K562 (cell line): ENCODE measurements around the gene RIMS3. TPM values are rescaled to one million over a fixed set of nuclear protein-coding genes. Genes with fewer than 3 reads are reported as not detected.
A peak's percentile ranks its signal among the peaks of the same experiment; 100 is the strongest.

Experiments
- ATAC-seq: fragments of 200-7000 bp; cut with Tn5 transposase; 3 replicates; pipeline ENCODE4 v1.9.1; 2020; ENCODE audit warnings: moderate library complexity
- Bru-seq: library from RNA; stranded (reverse); fragments of 400-500 nt; gene quantifications from one replicate; lab custom pipeline; 2021; lab: Mats Ljungman, UMichigan
- BruChase-seq, 2 experiments: library from RNA; stranded (reverse); fragments of 400-500 nt; gene quantifications; one replicate each; lab custom pipeline; 2021; lab: Mats Ljungman, UMichigan
- BruUV-seq: library from RNA; stranded (reverse); fragments of 400-500 nt; replicated peaks from 2 replicates; lab custom pipeline; 2021; lab: Mats Ljungman, UMichigan
- CTCF ChIA-PET: fragments of 300-600 bp; formaldehyde crosslinking; extraction: SDS; loops from one replicate; lab custom pipeline; 2021; ENCODE audit warnings: low intra/inter-chr PET ratio; lab: Yijun Ruan, JAX
- POLR2A ChIA-PET: fragments of 300-600, 350-650 bp; sonication (Branson Sonifier 250); formaldehyde crosslinking; extraction: SDS; loops from one replicate; lab custom pipeline; 2021; ENCODE audit warnings: antibody characterized with exemption, inconsistent platforms; lab: Yijun Ruan, JAX
- DNase-seq, 4 experiments: peaks; one replicate each; pipeline versions ENCODE4 v3.0.0 to v3.0.0-alpha.2; 2011 to 2018; ENCODE audit warnings: low spot score in 3 of 4, mixed read lengths in 3 of 4; ENCODE audit errors: extremely low read depth in 1 of 4
- FAIRE-seq: peaks from 2 replicates; lab custom pipeline; 2011; peaks lifted over from hg19 to GRCh38; lab: Jason Lieb, UNC
- H2AFZ ChIP-seq: 2 replicates; pipeline ENCODE4 v1.6.0; 2011; ENCODE audit warnings: low read depth, low read length, control low read depth, inconsistent platforms
- H3K27ac ChIP-seq: fragments of 200-600 bp; 3 replicates; pipeline ENCODE4 v1.8.0; 2011; ENCODE audit warnings: low read depth, mild to moderate bottlenecking, control low read depth, inconsistent platforms, low read length, moderate library complexity, mixed read lengths; ENCODE audit errors: extremely low read depth
- H3K27me3 ChIP-seq, 2 experiments: fragments of 300-600 bp in 1 of 2; 2 replicates in 1 of 2; 3 replicates in 1 of 2; pipeline versions ENCODE4 v1.6.0 to v1.8.0; 2011; ENCODE audit warnings: inconsistent platforms in 2 of 2, low read length in 2 of 2, mild to moderate bottlenecking in 1 of 2, mixed read lengths in 1 of 2, moderate library complexity in 1 of 2; ENCODE audit not compliant: control insufficient read depth in 2 of 2, insufficient read depth in 2 of 2
- H3K36me3 ChIP-seq: fragments of 300-600 bp; 3 replicates; pipeline ENCODE4 v1.8.0; 2011; ENCODE audit warnings: mild to moderate bottlenecking, low read length, inconsistent platforms; ENCODE audit not compliant: control insufficient read depth, insufficient read depth
- H3K4me1 ChIP-seq, 2 experiments: fragments of 200-600 bp in 1 of 2; replicated peaks in 1 of 2; 2 replicates in 1 of 2; 3 replicates in 1 of 2; pipeline versions ENCODE4 v1.5.1 to v1.8.0; 2011; ENCODE audit warnings: inconsistent platforms in 2 of 2, low read length in 2 of 2, mild to moderate bottlenecking in 1 of 2, mixed read lengths in 1 of 2, moderate library complexity in 1 of 2; ENCODE audit not compliant: control insufficient read depth in 2 of 2, insufficient read depth in 2 of 2
- H3K4me2 ChIP-seq: 2 replicates; pipeline ENCODE4 v1.6.1; 2011; ENCODE audit warnings: low read length, control low read depth, inconsistent platforms, mixed read lengths; ENCODE audit not compliant: insufficient read depth
- H3K4me3 ChIP-seq: fragments of 200-600 bp; sonication (generic), shearing (Covaris generic); 2 replicates; pipeline ENCODE4 v1.5.1; 2016; ENCODE audit warnings: control low read depth, inconsistent platforms
- H3K79me2 ChIP-seq: fragments of 200-600 bp; 3 replicates; pipeline ENCODE4 v1.8.0; 2011; ENCODE audit warnings: low read length, inconsistent platforms; ENCODE audit not compliant: control insufficient read depth, insufficient read depth
- H3K9ac ChIP-seq, 2 experiments: 2 replicates each; pipeline versions ENCODE4 v1.6.0 to v1.6.1; 2011; ENCODE audit warnings: low read depth in 2 of 2, low read length in 2 of 2, control low read depth in 1 of 2, inconsistent platforms in 1 of 2, mild to moderate bottlenecking in 1 of 2, mixed read lengths in 1 of 2; ENCODE audit not compliant: insufficient read depth in 1 of 2
- H3K9me1 ChIP-seq: one replicate; pipeline ENCODE4 v1.6.0; 2011; ENCODE audit warnings: inconsistent platforms, mild to moderate bottlenecking, low read length, moderate library complexity; ENCODE audit not compliant: control insufficient read depth, insufficient read depth
- H3K9me3 ChIP-seq: replicated peaks from 2 replicates; pipeline ENCODE4 v1.5.1; 2011; ENCODE audit warnings: low read depth, low read length, inconsistent platforms; ENCODE audit not compliant: control insufficient read depth, insufficient read depth
- H4K20me1 ChIP-seq: replicated peaks from 2 replicates; pipeline ENCODE4 v1.6.1; 2011; ENCODE audit warnings: low read length, inconsistent platforms, mixed read lengths; ENCODE audit not compliant: control insufficient read depth, insufficient read depth
- SMARCA4 ChIP-seq: fragments of 450-650 bp; IDR thresholded peaks from 2 replicates; pipeline ENCODE4 v1.6.1; 2016
- WGBS: fragments of 100-300 bp; shearing (Covaris generic); methylation state at CpG from one replicate; pipeline ENCODE4 v1.1.6; 2016; ENCODE audit warnings: low coverage, mixed read lengths; ENCODE audit not compliant: insufficient coverage; ENCODE audit errors: missing lambda C conversion rate; 5-methylcytosine and 5-hydroxymethylcytosine counted together
- in situ Hi-C: fragments of 300-500 bp; cut with MboI; formaldehyde crosslinking; loops from 4 replicates; pipeline ENCODE4 v1.15.0; 2018; ENCODE audit warnings: inconsistent platforms, mixed read lengths
- intact Hi-C: fragments of 100-400 bp; cut with micrococcal nuclease; formaldehyde crosslinking; loops from 2 replicates; pipeline ENCODE4 v1.14.2; 2022
- long read RNA-seq, 3 experiments: library from polyadenylated mRNA in 2 of 3; library from RNA in 1 of 3; unstranded in 2 of 3; stranded (forward) in 1 of 3; transcript quantifications; one replicate each; pipeline ENCODE4 v2.0.0, GENCODE V29; 2019 to 2022
- polyA minus RNA-seq, 3 experiments: library from RNA; depleted of rRNA, polyadenylated mRNA; stranded (reverse); fragments of >200 nt; gene quantifications; 2 replicates each; pipeline ENCODE4 v1.2.3, GENCODE V29; 2011
- polyA plus RNA-seq, 8 experiments: library from polyadenylated mRNA; depleted of rRNA in 4 of 8; stranded (reverse) in 5 of 8; unstranded in 3 of 8; fragments of >200 nt; fragmentation: Nextera tagmentation in 2 of 8; fragmentation: Illumina TruSeq in 1 of 8; extraction: Ambion mirVana in 2 of 8; extraction: Trizol in 1 of 8; gene quantifications; 2 replicates each; pipeline versions ENCODE4 v1.2.1 to v1.2.3, GENCODE V29; 2011 to 2014; ENCODE audit warnings: inconsistent platforms in 1 of 8, missing spikeins in 1 of 8
- total RNA-seq, 7 experiments: library from RNA; depleted of rRNA in 6 of 7; stranded (reverse); fragments of >200 nt in 6 of 7; fragmentation: Illumina TruSeq in 2 of 7; extraction: Trizol in 2 of 7; gene quantifications; 2 replicates each; pipeline versions ENCODE4 v1.2.1 to v1.2.3, GENCODE V29; 2011 to 2021; ENCODE audit warnings: low replicate concordance in 1 of 7
- TF ChIP-seq, protein P1 (sequence below): fragments of 250-450 bp; sonication (Bioruptor Pico); IDR thresholded peaks from 2 replicates; pipeline ENCODE4 v1.5.0; 2020; ENCODE audit warnings: mild to moderate bottlenecking, borderline replicate concordance
- TF ChIP-seq, protein P2 (sequence below): sonication (generic); formaldehyde crosslinking; IDR thresholded peaks from 2 replicates; pipeline ENCODE4 v1.8.0; 2022; ENCODE audit warnings: mild to moderate bottlenecking, missing genetic modification reagents
- TF ChIP-seq, protein P3 (sequence below), 2 experiments: IDR thresholded peaks; 2 replicates each; pipeline ENCODE4 v1.6.1; 2011; ENCODE audit warnings: borderline replicate concordance in 1 of 2, control low read depth in 1 of 2, low read depth in 1 of 2, low read length in 1 of 2, mild to moderate bottlenecking in 1 of 2, mixed read lengths in 1 of 2, moderate library complexity in 1 of 2; ENCODE audit not compliant: insufficient read depth in 1 of 2, insufficient read length in 1 of 2, poor library complexity in 1 of 2, severe bottlenecking in 1 of 2; ENCODE audit errors: extremely low read depth in 1 of 2
- TF ChIP-seq, protein P4 (sequence below), 2 experiments: fragments of 450-650 bp; IDR thresholded peaks; 2 replicates each; pipeline ENCODE4 v1.6.1; 2018; ENCODE audit warnings: mild to moderate bottlenecking in 2 of 2, low read depth in 1 of 2; ENCODE audit not compliant: partially characterized antibody in 2 of 2

Gene RIMS3
- total RNA-seq (2011; cell fraction: chromatin; rRNA removed; ENCODE audit: low replicate concordance): 0.76 and 1.4 TPM in 2 replicates
- total RNA-seq (2011; cell fraction: nucleolus; rRNA removed): 0.66 and 0.67 TPM in 2 replicates
- 0.73 and 0.76 TPM in 2 replicates for total RNA-seq (2011; cell fraction: nucleoplasm; rRNA removed)
- total RNA-seq (2014; rRNA removed) (0.59 and 0.82 TPM in 2 replicates), total RNA-seq (2014; rRNA removed; fragmentation: Illumina TruSeq; extraction: Trizol) (0.69 and 0.77 TPM in 2 replicates), total RNA-seq (2015; rRNA removed; fragmentation: Illumina TruSeq; extraction: Trizol) (0.38 and 0.47 TPM in 2 replicates), total RNA-seq (2021) (1.2 and 1.3 TPM in 2 replicates), polyA plus RNA-seq (2011; rRNA removed) (0.78 and 1.2 TPM in 2 replicates), polyA plus RNA-seq (2014; fragmentation: Illumina TruSeq; extraction: Trizol) (0.71 and 0.75 TPM in 2 replicates), polyA plus RNA-seq (2014; fragmentation: Nextera tagmentation; extraction: Ambion mirVana) (under 1 TPM; 0.06 to 0.15 TPM), polyA plus RNA-seq (2014; rRNA removed) (0.43 and 0.45 TPM in 2 replicates), polyA minus RNA-seq (2011; rRNA and poly(A)+ RNA removed) (1.2 and 1.3 TPM in 2 replicates), Bru-seq, nascent RNA (percentile 32 among the genes with signal in this experiment), BruChase-seq, experiment 1, labeled RNA remaining after a 2-hour chase (percentile 30 among the genes with signal in this experiment), BruChase-seq, experiment 2, labeled RNA remaining after a 6-hour chase (percentile 34 among the genes with signal in this experiment)
- 0.97 and 1.3 TPM in 2 replicates for polyA plus RNA-seq (2011; cell fraction: cytosol; rRNA removed)
- 1.9 and 2.7 TPM in 2 replicates for polyA plus RNA-seq (2011; cell fraction: nucleus; rRNA removed)
- 0.66 and 1.9 TPM in 2 replicates for polyA plus RNA-seq (2012)
- 0.73 and 1.1 TPM in 2 replicates for polyA minus RNA-seq (2011; cell fraction: cytosol; rRNA and poly(A)+ RNA removed)
- 0.40 and 0.56 TPM in 2 replicates for polyA minus RNA-seq (2011; cell fraction: nucleus; rRNA and poly(A)+ RNA removed)
- long read RNA-seq, experiment 1, partial matches to known transcripts: 0 of 1 reads
- long read RNA-seq, experiment 1, other reads (novel, unspliced or antisense): 1 of 1 reads
- long read RNA-seq, experiment 2, full-length matches to known transcripts: 1 of 2 reads
- long read RNA-seq, experiment 2, partial matches to known transcripts: 0 of 2 reads
- long read RNA-seq, experiment 2, other reads (novel, unspliced or antisense): 1 of 2 reads
- long read RNA-seq, experiment 3: 0 reads

DNA sequence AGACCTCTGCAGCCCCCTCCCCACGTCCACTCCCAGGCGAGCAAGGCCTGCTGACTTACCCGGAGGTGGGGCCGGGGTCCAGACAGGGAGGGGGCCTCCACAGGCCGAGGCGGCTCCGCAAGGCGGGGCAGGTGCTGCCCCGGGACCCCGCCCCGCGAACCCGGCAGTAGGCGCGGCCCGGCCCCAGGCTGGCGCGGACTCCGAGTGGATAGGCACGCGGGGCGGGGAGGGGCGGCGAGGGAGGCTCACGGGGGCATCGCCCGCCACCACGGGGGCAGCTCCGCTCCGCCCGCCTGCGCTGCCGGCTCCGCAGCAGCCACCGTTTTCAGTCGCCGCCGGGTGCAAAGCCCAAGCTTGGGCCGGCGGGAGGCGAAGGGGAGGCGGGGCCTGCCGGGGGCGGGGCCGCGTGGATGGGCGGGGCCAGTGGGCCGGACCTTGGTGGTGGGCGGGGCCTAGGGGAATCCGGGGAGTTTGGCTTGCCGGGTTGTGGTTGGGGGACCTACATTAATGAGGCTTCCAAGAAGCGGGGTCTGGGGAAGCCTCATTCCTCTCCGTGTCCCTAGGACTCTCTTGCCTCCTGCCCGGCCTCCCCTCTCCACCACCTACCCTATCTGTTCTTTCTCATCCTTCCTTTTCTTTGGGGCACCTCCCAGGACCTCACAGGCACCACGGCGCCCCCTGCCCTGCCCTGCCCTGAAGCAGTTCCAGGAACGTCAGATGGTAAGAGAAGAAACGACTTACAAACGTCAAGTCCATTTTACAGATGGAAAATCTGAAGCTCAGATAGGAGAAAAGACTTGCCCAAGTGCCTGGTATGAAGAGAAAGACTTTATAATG is at the start of gene RIMS3:
RIMS3 (minus strand) TSS at position 348 of the 837 bp plus-strand sequence. CDS start 23,757 bp downstream, outside the sequence.
- ATAC-seq (peak; percentile 97), DNase-seq (peak; percentile 86 to 98 (median 98)), FAIRE-seq (peak; percentile 77)
- Histone ChIP-seq H3K4me1 (peaks cover 6 to 11% of the 10 kb centered on the region in 2 experiments; a peak in 2 of 5 replicates), H4K20me1 (peaks cover 4% of the 10 kb centered on the region; the same call in 1 of the 2 replicates), H3K4me3 (peak within 1 kb of the TSS; percentile 66), H3K27ac (no peak within 1 kb of the TSS), H3K4me2 (peak within 1 kb of the TSS; percentile 90), H3K9me1 (no peaks in the 10 kb centered on the region), H3K9ac (peak within 1 kb of the TSS; percentile 44 to 90), H3K27me3 (peaks cover 0 to 35% of the 10 kb centered on the region in 2 experiments; a peak in 3 of 5 replicates), H3K36me3 (no peaks in the 10 kb centered on the region), H3K79me2 (no peaks in the 10 kb centered on the region), H2AFZ (peak within 1 kb of the TSS; percentile 97), H3K9me3 (no peaks in the 10 kb centered on the region)
- ChIA-PET CTCF (interaction anchor here (0.6 kb wide), 1 partner anchor 74 kb away, joined by 5 read pairs; no protein-coding TSS in a partner anchor), POLR2A (interaction anchor here (0.6 to 1.6 kb wide), 3 partner anchors 24 to 138 kb away, joined by 3 read pairs; partner anchors contain the start of gene NFYC)
- intact Hi-C loops: loop anchor here (1.0 kb wide), 1 partner anchor 35 kb away; no protein-coding TSS in a partner anchor
- no TSS peak for BruUV-seq
- WGBS: under 1% methylated on average over 25 of the region's 59 CpGs
- in situ Hi-C loops: no loop called here
- TF ChIP-seq, protein P1, sequence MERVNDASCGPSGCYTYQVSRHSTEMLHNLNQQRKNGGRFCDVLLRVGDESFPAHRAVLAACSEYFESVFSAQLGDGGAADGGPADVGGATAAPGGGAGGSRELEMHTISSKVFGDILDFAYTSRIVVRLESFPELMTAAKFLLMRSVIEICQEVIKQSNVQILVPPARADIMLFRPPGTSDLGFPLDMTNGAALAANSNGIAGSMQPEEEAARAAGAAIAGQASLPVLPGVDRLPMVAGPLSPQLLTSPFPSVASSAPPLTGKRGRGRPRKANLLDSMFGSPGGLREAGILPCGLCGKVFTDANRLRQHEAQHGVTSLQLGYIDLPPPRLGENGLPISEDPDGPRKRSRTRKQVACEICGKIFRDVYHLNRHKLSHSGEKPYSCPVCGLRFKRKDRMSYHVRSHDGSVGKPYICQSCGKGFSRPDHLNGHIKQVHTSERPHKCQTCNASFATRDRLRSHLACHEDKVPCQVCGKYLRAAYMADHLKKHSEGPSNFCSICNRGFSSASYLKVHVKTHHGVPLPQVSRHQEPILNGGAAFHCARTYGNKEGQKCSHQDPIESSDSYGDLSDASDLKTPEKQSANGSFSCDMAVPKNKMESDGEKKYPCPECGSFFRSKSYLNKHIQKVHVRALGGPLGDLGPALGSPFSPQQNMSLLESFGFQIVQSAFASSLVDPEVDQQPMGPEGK (CRISPR knock-in tag): no peak
- TF ChIP-seq, protein P2, sequence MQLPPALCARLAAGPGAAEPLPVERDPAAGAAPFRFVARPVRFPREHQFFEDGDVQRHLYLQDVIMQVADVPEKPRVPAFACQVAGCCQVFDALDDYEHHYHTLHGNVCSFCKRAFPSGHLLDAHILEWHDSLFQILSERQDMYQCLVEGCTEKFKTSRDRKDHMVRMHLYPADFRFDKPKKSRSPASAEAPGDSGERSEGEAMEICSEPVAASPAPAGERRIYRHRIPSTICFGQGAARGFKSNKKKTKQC: 0 out of 2 replicates have a peak, but pooled peaks have one; percentile 10
- TF ChIP-seq, protein P3, sequence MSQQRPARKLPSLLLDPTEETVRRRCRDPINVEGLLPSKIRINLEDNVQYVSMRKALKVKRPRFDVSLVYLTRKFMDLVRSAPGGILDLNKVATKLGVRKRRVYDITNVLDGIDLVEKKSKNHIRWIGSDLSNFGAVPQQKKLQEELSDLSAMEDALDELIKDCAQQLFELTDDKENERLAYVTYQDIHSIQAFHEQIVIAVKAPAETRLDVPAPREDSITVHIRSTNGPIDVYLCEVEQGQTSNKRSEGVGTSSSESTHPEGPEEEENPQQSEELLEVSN (IDR thresholded peaks at IDR 0.05; ENCODE audit: borderline replicate concordance in 1 of 2, extremely low read depth in 1 of 2, insufficient read depth in 1 of 2, insufficient read length in 1 of 2, low read depth in 1 of 2, low read length in 1 of 2, poor library complexity in 1 of 2, severe bottlenecking in 1 of 2): peak in 1 of 2 experiments; percentile 53
- TF ChIP-seq SMARCA4: peak; percentile 76
- TF ChIP-seq, protein P4, sequence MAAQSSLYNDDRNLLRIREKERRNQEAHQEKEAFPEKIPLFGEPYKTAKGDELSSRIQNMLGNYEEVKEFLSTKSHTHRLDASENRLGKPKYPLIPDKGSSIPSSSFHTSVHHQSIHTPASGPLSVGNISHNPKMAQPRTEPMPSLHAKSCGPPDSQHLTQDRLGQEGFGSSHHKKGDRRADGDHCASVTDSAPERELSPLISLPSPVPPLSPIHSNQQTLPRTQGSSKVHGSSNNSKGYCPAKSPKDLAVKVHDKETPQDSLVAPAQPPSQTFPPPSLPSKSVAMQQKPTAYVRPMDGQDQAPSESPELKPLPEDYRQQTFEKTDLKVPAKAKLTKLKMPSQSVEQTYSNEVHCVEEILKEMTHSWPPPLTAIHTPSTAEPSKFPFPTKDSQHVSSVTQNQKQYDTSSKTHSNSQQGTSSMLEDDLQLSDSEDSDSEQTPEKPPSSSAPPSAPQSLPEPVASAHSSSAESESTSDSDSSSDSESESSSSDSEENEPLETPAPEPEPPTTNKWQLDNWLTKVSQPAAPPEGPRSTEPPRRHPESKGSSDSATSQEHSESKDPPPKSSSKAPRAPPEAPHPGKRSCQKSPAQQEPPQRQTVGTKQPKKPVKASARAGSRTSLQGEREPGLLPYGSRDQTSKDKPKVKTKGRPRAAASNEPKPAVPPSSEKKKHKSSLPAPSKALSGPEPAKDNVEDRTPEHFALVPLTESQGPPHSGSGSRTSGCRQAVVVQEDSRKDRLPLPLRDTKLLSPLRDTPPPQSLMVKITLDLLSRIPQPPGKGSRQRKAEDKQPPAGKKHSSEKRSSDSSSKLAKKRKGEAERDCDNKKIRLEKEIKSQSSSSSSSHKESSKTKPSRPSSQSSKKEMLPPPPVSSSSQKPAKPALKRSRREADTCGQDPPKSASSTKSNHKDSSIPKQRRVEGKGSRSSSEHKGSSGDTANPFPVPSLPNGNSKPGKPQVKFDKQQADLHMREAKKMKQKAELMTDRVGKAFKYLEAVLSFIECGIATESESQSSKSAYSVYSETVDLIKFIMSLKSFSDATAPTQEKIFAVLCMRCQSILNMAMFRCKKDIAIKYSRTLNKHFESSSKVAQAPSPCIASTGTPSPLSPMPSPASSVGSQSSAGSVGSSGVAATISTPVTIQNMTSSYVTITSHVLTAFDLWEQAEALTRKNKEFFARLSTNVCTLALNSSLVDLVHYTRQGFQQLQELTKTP (IDR thresholded peaks at IDR 0.05; ENCODE audit: low read depth in 1 of 2, partially characterized antibody in 2 of 2): peak in 1 of 2 experiments; percentile 89
